Amniotic stem cell (primary cell): ENCODE measurements around the gene ST3GAL3.
"Not testable (repeated sequence)": the region's sequence is repeated elsewhere in the genome, so short reads cannot be mapped to it uniquely, and the experiment has no call there.

Experiments used
- DNase-seq: peaks from one replicate; lab custom pipeline; 2025; lab: John Stamatoyannopoulos, UW

ST3GAL3 gene

DNA sequence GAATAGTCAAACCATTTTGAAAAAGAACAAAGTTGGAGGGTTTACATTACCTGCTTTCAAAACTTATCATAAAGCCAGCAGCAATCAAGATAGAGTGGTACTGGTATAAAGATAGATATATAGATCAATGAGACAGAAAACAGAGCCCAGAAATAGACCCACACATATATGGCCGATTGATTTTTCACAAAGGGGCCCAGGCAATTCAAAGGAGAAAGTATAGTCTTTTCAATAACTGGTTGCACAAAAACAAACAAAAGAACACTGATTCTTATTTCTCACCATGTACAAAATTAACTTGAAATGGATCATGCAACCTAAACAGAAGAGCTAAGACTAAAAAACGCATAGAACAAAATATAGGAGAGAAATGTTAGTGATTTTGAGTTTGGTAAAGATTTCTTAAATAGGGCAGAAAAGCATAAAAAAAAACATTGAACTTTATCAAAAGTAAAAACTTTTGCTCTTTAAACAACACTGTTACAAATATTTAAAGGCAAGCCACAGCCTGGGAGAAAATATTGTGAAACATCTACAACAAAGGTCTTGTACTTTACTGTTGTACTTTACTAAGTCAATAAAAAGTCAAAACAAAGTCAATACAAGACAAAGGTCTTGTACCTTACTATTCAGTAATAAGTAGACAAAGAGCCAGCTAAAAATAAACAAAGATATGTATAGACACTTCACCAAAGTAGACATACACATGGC lies 50.2 kb downstream of the ST3GAL3 start:
- no peak for DNase-seq

DNA sequence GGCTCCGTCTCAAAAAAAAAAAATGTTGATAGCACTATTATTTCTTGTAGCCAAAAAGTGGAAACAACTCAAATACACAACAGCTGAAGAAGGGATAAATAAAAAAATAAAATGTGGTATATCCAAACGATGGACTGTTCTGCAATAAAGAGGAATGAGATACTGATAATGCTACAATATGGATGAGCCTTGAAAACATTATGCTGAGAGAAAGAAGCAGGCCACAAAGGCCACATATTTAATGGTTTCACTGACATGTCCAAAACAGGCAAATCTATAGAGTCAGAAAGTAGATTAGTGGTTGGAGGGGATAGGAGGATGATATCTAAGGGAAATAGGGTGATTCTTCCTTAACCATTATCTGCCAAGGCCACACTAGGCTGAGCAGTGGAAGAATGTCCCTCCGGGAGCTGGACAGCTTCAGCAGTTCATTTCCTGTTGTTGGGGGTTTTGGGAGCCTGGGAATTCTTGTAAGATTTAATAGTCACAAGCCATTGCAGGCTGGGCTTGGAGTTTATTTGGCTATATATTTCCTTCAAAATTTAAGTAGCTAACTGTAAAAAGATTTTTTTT lies 53.5 kb downstream of the ST3GAL3 start:
- no peak for DNase-seq

DNA sequence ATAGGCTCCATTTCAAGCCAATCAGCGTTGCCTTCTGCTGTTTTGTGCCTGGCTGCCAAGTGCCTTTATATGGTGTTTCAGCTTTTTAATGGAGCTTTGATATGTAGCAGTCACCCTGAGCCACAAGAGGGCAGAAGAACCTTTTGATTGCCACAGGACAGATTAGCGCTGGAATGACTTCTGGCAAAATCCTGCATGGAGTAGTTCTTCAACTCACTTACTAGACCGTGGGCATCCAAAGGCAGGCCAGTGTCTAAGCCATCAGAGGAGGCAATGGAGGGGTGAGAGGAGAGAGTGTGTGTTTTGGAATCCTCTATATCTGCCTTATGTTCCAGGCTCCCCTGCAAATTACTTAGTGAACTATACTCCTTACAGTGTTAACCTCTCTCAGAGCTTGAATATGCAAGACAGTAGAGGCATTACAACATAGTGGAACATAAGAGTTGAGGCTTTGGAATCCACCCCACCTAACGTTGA lies 56.2 kb downstream of the ST3GAL3 start:
- DNase-seq: peak; percentile 77

DNA sequence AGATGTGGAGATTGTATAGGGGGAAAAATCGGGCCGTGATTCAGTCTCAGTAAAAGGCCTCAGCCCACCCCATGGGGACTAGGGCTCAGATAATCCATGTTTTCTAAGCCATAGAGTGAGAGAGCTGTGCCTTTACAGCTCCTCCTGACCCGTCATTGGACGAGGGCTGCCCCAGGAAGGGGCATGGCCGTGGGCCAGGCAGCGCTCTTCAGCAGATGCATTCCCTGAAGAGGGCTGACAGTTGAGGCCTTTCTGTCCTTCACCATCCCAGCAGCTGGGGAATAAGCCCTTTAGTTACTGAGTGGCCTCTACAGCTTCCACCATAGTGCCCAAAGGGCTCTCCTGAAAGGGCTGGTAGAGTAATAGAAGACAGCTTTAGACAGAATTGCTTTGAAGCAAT lies 57.2 kb downstream of the ST3GAL3 start:
- DNase-seq: no peak

DNA sequence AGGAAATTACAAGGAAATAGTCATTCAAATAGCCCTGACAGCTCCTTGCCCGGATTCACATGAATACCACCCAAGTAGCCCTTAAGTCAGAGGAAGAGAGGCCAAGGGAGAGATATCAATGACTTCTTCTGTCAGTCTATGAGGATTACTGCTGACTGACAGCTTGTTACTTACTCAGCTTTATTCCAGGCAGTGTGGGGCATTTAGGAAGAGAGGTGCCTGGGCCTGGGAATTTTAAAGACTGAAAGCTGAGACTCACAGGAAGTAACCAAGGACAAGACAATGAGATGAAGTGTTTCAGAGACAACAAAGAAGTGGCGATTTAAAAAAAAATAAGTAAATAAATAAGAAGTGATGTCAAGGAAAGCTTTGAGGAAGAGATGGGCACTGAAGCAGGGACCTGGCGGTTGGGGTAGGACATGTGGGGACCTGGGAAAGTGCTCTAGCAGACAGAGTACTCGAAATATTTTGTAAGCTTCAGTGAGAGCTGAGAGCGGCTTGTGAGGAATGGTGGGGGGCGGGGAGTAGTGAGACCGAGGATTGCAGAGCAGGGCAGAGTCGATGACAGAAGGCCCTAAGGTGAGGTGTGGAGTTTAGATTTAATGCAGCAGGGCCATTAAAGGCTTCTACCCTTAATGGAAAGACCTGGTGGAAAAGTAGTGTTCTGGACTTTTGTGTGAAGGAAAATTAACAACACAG lies 58.9 kb downstream of the ST3GAL3 start:
- DNase-seq: no peak

DNA sequence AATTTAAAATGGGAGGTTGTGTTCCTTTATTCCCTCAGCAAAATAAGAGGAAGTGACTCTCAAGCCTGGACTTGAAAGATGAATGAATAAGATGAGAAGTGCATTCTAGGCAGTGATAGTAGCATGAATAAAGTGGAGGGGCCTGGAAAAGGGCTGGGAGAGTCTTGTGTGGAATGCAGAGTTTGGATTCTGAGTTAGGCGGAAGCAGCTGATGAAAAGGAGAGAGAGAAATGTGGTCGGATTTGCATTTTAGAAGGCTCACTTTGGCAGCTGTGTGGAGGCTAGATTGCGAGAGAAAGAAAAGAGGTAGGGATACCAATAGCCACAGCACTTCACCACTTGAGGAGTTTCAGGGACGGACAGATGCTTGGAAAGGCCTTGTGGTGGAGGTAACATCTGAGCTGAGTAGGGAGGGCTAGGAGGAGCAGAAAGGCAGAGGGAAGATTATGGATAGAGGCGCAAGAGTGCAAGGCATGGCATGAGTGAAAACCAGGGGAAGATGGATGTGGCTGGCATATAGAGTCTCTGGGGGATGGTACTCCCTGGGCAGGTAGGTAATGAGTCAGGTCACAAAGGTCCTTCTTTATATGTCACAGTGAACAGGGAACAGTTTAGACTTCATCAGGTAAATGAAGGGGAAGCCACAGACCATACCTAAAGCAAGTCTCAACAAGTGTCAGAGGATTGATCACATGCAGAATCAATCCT lies 59.6 kb downstream of the ST3GAL3 start:
- DNase-seq: no peak

DNA sequence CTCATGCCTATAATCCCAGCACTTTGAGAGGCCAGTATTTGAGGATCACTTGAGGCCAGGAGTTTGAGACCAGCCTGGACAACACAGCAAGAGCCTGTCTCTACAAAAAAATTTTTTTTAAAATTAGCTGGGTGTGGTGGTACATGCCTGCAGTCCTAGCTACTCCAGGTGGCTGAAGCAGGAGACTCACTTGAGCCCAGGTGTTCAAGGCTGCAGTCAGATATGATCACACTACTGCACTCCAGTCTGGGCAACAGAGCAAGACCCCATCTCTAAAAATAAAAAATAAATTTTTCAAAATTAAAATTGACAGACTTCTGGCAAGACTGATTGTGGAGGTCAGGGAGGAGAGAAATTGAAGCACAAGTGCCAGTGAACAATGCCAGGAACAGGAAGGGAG lies 60.8 kb downstream of the ST3GAL3 start:
- no peak for DNase-seq

DNA sequence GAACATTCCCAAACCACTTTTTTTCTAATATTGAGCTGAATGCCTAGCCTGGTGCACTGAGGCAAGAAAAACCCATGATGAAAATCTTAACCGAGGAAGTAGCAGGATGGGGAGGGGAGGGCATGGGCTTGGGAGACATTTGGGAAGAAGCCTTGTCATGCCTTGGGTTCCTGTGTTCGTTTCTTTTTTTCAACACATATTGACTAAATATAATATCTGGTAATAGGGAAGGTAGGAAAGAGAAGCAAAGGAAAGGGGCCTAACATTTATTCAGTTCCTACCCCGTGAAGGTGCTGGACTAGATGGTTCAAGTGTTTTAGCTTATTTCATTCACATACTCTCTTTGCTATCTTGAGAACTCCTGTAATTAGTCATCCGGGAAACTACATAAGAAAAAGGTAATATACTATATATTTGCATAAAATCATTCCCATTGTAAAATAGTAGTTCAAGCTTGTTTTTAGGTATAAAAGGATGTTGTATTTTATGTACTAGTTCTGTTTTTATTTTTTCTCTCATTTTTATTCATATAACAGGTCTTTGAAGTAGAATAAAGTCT lies 62.1 kb downstream of the ST3GAL3 start:
- DNase-seq: no peak

DNA sequence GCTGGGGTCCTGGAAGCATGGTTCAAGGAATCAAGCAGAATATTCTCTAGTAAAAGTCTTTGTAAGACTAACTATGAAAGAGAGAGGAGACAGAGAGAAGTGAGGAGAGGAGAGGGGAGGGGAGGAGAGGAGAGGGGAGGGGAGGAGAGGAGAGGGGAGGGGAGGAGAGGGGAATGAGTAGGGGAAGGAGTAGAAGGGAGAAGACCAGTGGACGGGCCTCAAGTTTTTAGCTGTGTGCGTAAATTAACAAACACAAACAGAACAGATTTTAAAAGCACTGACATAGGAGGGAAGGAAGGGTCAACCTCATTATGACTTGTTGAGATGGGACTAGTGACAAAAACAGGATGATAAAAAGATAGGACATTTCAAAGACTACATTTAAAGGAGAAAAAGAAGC lies 62.8 kb downstream of the ST3GAL3 start:
- DNase-seq: no peak

DNA sequence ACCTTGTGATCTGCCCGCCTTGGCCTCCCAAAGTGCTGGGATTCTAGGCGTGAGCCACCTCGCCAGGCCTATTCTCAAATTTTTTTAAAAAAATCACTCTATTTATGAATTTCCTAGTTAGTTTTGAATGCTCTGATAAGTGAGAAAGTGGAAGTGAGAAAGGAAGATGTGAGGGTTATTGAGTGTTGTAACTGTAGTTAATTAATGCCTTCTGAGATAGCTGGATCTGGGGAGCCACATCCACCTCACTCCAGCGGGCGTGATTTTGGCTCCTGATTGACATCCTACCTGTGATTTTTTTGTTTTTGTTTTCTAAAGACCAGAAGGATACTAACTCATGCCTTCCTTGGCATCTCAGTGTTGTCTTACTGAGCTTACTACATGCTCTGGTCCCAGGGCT lies 65.6 kb downstream of the ST3GAL3 start:
- DNase-seq: no peak

DNA sequence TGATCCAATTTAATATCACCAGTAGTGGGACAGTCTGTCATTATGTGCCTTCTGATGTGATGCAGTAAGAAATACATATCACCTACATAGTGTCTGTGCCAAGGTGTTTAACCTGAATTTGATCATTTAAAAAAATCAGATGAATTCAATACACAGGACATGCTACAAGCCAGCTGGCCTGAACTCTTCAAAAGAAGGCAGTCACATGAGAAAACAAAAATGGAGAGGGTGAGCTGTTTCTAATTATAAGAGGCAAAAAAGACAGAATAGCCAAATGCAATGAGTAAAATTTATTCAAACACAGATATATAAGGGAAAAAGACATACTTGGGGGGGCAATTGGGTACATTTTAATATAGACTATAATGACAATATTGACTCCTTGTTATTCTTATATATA lies 66.5 kb downstream of the ST3GAL3 start:
- DNase-seq: no peak

DNA sequence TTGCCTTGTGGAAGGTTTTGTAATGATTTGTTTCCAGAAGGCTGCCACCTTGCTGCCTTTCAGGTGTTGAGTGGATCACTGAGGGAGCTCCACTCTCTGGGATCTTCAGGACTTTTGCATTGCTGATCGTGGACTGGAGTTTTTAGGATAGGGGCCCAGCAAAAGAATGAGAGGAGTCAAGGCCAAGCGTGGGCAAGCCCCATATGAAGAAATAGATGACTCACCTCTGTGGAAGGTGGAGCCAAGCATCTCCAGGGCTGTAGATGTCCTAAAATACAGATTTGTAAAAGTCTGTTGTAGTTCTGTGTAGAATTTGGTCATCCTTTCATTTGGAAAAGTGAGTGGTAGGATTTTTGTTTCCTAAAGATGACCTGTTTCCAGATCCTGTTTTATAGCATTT lies 67.0 kb downstream of the ST3GAL3 start:
- DNase-seq: no peak

DNA sequence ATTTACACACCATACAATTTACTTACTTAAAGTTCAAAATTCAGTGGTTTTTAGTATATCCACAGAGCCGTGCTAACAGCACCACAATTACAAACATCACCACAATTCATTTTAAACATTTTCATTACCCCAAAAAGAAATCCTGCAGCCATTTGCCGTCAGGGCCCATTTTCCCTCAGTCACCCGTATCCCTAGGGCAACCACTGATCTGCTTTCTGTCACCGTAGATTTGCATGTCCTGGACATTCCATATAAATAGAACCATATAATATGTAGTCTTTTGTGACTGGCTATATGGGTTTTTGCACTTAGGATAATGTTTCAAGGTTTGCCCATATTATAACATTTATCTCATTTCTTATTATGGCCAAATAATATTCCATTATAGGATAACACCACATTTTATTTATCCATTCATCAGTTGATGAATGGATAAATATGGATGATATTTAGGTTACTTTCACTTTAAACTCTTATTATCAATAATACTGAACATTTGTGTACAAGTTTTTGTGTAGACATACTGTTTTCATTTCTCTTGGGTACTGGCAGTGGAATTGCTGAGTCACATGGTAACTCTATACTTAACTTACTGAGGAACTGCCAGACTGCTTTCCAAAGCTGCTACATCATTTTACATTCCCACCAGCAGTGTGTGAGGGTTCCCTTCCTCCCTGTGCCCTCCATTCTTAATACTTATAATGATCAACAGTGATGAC lies 68.9 kb downstream of the ST3GAL3 start:
- peak; percentile 74 for DNase-seq

DNA sequence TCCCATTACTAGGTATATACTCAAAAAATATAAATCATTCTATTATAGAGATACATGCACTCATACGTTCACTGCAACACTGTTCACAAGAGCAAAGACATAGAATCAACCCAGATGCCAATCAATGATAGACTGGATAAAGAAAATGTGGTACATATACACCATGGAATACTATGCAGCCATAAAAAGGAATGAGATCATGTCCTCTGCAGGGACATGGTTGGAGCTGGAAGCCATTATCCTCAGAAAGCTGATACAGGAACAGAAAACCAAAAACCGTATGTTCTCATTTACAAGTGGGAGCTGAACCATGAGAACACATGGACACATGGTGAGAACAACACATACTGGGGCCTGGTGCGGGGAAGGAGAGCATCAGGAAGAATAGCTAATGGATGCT lies 70.6 kb downstream of the ST3GAL3 start:
- DNase-seq: not testable (repeated sequence)

DNA sequence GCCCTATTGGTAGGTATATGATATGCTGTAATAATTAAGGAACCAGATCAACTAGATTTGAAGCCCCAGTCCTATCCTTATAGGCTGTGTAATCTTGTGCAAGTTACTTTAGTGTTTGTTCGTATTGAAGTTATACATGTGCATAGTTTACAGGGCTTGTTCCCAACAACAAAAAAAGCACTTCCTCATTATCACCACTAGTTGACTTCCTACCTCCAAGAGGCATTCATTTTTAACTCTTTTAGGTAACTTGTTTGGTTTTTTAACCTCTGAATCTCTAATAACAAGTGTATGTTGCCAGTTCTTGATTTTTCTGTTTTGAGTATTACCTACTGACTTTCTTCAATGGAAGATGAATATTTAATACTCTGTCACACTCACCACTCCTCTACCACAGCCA lies 71.9 kb downstream of the ST3GAL3 start:
- DNase-seq: no peak

DNA sequence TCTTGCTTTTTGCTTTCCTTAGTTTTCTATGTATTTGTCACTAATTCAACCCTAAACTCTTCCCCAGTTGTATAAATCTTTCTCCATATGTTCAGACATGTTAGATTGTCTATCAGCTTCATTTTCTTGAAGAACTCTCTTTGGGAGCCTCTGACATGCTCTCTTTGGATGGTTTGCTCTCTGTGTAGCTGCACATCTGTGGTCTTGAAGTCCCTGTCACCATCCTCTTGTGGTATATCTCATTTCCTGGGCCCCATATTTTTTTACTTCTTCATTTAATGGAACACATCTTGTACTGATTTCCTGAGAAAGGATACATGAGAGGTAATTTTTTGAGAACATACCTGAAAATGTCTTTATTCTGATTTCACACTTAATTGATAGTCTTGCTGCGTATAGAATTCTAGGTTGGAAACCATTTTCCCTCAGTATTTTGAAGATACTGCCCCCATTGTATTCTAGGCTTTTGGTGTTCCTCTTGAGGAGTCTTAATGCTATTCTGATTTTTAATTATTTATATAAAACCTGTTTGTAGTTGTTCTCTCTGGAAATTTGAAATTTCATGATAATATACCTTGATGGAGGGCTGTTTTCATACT lies 72.6 kb downstream of the ST3GAL3 start:
- DNase-seq: no peak

DNA sequence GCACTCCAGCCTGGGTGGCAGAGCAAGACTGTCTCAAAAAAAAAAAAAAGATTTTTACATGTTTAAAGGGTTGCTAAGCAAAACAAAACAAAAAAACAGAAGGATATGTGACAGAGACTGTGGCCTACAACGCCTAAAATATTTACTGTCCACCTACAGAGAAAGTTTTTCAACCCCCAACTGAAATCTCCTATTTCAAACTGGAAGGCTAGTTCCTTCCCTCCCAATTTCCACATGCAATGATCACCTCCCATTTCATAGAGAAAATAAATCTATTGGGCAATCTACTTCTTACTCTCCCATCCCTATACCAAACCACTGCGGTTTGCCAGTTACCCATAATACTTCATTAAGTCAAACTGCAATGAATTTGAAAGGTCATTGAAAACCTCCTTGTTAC lies 74.2 kb downstream of the ST3GAL3 start:
- DNase-seq: no peak

DNA sequence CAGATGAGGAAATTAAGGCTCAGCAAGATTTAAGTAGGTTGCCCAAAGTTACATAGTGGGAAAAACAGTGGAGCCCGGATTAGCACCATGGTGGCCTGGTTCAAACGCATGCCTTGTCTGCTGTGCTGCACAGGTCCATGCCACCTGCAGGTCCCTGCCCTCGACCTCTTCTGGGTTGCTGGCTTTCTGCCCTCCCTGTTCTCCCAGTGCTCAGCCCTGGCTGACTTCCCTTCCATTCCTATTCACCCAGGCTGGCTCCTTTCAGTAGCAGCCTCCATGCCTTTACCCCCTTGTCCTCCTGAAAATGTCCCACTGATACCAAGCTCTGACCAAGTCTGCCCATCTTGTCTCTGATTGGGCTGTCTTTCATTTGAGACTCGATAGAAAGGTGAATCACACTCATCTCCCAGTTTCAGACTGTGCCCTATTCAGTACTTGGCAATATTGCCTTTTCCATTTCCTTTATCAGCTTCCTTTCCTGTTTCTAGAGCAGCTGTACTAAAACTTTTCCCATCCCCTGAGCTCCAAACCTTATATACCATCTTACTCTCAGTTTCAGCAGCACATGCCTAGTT lies 75.8 kb downstream of the ST3GAL3 start:
- DNase-seq: no peak

DNA sequence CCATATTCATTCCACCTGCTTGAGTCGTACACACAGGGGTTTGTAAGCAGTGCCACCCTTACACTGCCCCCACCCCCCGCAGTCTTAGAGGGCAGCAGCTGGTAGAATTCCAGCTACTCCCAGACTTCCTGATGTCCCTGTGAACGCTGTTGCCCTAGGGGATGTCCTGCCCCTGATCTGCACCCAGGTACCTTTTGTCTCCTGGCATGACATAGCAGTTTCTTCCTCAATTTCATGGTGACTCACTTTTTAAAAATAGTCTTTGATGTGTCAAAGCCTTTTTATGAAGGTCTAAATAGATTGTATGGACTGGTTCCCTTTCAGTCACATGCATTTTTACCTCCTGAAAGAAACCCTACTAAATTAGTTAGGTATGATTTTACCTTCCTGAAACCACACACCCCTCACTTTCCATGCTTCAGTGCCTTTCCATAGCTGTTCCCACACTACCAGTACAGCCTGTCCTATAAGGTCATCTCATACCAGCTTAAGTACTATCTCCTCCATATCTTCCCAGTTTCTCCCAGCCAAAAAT lies 76.4 kb downstream of the ST3GAL3 start:
- DNase-seq: no peak

DNA sequence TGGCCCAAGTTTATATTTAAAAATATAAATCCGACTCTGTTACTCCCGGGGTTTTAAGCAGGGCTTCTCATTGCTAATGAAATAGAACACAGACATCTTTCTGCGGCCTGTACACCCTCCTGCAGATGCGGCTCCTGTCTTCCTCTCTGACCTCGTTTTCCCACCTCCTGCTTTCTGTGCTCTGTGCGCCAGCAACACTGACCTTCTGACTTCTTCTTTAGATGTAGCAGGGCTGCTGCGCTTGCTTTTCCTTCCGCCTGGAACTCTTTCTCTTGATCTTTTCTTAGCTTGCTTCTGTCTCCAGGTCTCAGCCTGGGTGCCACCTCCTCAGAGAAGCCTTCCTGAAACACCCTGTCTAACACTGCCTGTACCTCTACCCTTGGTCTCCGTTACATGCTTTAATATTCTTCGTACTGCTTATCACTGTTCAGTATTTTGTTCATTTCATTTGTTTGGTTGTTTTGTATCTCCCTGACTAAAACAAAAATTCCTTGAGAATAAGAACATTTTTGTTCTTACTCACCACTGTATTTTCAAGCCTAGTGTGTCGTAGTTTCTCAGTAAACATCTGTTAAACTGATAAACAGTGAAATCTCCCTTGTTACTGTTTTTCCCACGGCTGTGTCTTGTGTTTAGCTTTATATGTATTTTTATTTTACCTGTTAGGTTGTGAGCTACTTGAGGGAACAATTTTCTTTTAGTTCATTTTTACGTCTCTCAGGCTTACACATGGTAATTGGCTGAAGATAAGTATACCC lies 79.0 kb downstream of the ST3GAL3 start:
- no peak for DNase-seq
